HEK293T (cell line): Measurements from ENCODE around the gene OPRM1.

Source experiments
- CTCF ChIA-PET: fragments of 350-600 bp; formaldehyde crosslinking; extraction: SDS; loops from one replicate; lab custom pipeline; 2021; ENCODE audit warnings: antibody characterized with exemption, inconsistent platforms; lab: Yijun Ruan, JAX
- POLR2A ChIA-PET: fragments of 350-600 bp; formaldehyde crosslinking; extraction: SDS; loops from one replicate; lab custom pipeline; 2020; ENCODE audit warnings: antibody characterized with exemption, inconsistent platforms; lab: Yijun Ruan, JAX
- DNase-seq: peaks from one replicate; pipeline ENCODE4 v3.0.0; 2012; ENCODE audit warnings: mixed read lengths; ENCODE audit errors: extremely low spot score
- ARNT ChIP-seq: fragments of 450-650 bp; IDR thresholded peaks from 2 replicates; pipeline ENCODE4 v1.6.1; 2017; ENCODE audit warnings: mild to moderate bottlenecking
- BHLHE40 ChIP-seq: fragments of 450-650 bp; IDR thresholded peaks from 2 replicates; pipeline ENCODE4 v1.6.1; 2016; ENCODE audit warnings: mild to moderate bottlenecking, moderate library complexity, borderline replicate concordance
- CTBP1 ChIP-seq: fragments of 450-650 bp; IDR thresholded peaks from 2 replicates; pipeline ENCODE4 v1.6.1; 2016; ENCODE audit warnings: borderline replicate concordance
- ELF4 ChIP-seq: fragments of 450-650 bp; IDR thresholded peaks from 2 replicates; pipeline ENCODE4 v1.6.1; 2017; ENCODE audit warnings: antibody characterized with exemption
- FOXA1 ChIP-seq: fragments of 450-650 bp; IDR thresholded peaks from 2 replicates; pipeline ENCODE4 v1.6.1; 2016; ENCODE audit warnings: mild to moderate bottlenecking
- FOXK2 ChIP-seq: fragments of 450-650 bp; IDR thresholded peaks from 2 replicates; pipeline ENCODE4 v1.6.1; 2016; ENCODE audit warnings: mild to moderate bottlenecking
- FOXM1 ChIP-seq: fragments of 450-650 bp; IDR thresholded peaks from 2 replicates; pipeline ENCODE4 v1.6.1; 2017; ENCODE audit warnings: mild to moderate bottlenecking, borderline replicate concordance
- HDGF ChIP-seq: fragments of 450-650 bp; IDR thresholded peaks from 2 replicates; pipeline ENCODE4 v1.6.1; 2017; ENCODE audit warnings: antibody characterized with exemption, borderline replicate concordance
- L3MBTL2 ChIP-seq: fragments of 450-650 bp; conservative IDR thresholded peaks from 2 replicates; pipeline ENCODE4 v1.6.1; 2016; ENCODE audit warnings: mild to moderate bottlenecking
- LEF1 ChIP-seq: fragments of 450-650 bp; IDR thresholded peaks from 2 replicates; pipeline ENCODE4 v1.6.1; 2017; ENCODE audit warnings: mild to moderate bottlenecking, borderline replicate concordance
- NFRKB ChIP-seq: fragments of 450-650 bp; IDR thresholded peaks from 2 replicates; pipeline ENCODE4 v1.6.1; 2016; ENCODE audit warnings: mild to moderate bottlenecking, moderate library complexity
- SP1 ChIP-seq: fragments of 450-650 bp; IDR thresholded peaks from 2 replicates; pipeline ENCODE4 v1.6.1; 2017
- SUZ12 ChIP-seq: fragments of 450-650 bp; IDR thresholded peaks from 2 replicates; pipeline ENCODE4 v1.6.1; 2016; ENCODE audit warnings: mild to moderate bottlenecking
- TARDBP ChIP-seq: fragments of 450-650 bp; IDR thresholded peaks from 2 replicates; pipeline ENCODE4 v1.6.1; 2016
- ZNF384 ChIP-seq: fragments of 450-650 bp; IDR thresholded peaks from 2 replicates; pipeline ENCODE4 v1.6.1; 2016
- TF ChIP-seq, protein P1 (sequence below): fragments of 450-650 bp; IDR thresholded peaks from 2 replicates; pipeline ENCODE4 v1.6.1; 2016

OPRM1 gene

DNA sequence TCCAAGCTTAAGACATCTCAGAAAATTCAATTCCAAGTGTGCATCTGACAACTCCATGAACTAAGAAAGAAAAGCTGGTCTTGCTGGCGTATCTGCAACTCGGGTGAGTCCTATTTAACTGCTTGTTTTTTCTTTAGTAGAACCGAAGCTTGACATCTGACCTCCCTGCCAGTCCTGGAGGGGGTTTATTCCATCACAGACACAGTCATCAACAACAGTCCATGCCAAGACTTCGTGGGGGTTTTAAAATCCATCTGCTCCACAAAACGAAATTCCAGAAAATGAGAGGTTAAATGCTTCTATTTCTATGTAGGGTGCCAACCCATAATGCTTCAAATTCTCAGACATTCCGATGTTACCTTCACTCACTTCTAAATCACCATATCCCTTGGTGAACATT lies 183.7 kb downstream of the OPRM1 start:
- ChIA-PET CTCF (interaction anchor here (1.1 kb wide), 1 partner anchor 54 kb away, joined by 3 read pairs; no protein-coding TSS in a partner anchor), POLR2A (no interaction called here)
- no peak for DNase-seq
- no peak for TF ChIP-seq BHLHE40
- TF ChIP-seq, protein P1, sequence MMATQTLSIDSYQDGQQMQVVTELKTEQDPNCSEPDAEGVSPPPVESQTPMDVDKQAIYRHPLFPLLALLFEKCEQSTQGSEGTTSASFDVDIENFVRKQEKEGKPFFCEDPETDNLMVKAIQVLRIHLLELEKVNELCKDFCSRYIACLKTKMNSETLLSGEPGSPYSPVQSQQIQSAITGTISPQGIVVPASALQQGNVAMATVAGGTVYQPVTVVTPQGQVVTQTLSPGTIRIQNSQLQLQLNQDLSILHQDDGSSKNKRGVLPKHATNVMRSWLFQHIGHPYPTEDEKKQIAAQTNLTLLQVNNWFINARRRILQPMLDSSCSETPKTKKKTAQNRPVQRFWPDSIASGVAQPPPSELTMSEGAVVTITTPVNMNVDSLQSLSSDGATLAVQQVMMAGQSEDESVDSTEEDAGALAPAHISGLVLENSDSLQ, result no peak
- TF ChIP-seq SP1, result no peak
- no peak for TF ChIP-seq FOXA1
- no peak for TF ChIP-seq ARNT
- no peak for TF ChIP-seq L3MBTL2
- TF ChIP-seq HDGF, result no peak
- TF ChIP-seq SUZ12, result no peak

DNA sequence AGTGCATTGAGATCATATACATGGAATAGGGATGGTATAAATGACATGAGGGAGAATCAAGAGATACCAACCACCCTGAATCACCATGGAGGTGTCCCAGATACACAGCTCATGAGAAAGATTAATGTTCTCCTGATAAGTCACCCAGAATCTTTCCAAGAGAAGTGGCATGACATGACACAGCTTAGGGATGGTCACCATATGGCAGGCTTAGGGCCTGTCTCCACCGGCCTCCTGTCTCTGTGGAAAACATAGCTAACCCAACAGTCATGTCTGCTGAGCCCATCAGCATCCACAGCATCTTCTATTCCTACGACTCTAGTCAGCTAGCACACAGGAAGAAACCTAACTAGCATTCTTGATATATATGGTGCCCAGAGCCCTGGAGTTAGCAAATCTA lies 184.3 kb downstream of the OPRM1 start:
- POLR2A ChIA-PET, result no interaction called here
- CTCF ChIA-PET, result no interaction called here
- TF ChIP-seq FOXA1, result no peak
- no peak for TF ChIP-seq ZNF384
- TF ChIP-seq HDGF, result no peak
- no peak for TF ChIP-seq NFRKB
- no peak for TF ChIP-seq FOXM1
- no peak for TF ChIP-seq CTBP1
- TF ChIP-seq ELF4, result no peak
- TF ChIP-seq SUZ12, result no peak
- TF ChIP-seq L3MBTL2, result no peak
- TF ChIP-seq ARNT, result no peak
- TF ChIP-seq SP1, result no peak
- no peak for TF ChIP-seq FOXK2
- TF ChIP-seq TARDBP, result no peak
- no peak for TF ChIP-seq BHLHE40
- TF ChIP-seq, protein P1, result no peak
- TF ChIP-seq LEF1, result no peak
- DNase-seq, result no peak

DNA sequence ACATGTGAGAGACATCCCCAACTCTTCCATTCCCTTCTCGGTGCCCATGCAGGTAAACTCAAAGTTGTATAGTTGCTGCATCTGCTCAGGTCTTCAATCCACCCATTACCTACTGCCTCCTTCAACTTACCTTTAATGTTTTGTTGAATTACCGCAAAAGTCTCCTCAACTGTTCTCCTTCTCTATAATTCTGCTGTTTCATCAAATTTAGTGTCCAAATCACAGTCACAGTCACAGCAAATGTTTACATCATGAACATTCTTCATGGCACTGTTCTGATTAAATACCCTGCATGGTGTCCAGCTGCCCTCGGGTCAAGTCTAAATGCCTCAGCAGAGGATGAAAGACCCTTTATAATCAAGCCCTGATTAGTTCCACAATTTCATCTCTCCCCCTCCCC lies 187.4 kb downstream of the OPRM1 start:
- CTCF ChIA-PET, result no interaction called here
- TF ChIP-seq SUZ12 (no peak), HDGF (no peak), SP1 (no peak), TARDBP (no peak)
- POLR2A ChIA-PET, result no interaction called here

DNA sequence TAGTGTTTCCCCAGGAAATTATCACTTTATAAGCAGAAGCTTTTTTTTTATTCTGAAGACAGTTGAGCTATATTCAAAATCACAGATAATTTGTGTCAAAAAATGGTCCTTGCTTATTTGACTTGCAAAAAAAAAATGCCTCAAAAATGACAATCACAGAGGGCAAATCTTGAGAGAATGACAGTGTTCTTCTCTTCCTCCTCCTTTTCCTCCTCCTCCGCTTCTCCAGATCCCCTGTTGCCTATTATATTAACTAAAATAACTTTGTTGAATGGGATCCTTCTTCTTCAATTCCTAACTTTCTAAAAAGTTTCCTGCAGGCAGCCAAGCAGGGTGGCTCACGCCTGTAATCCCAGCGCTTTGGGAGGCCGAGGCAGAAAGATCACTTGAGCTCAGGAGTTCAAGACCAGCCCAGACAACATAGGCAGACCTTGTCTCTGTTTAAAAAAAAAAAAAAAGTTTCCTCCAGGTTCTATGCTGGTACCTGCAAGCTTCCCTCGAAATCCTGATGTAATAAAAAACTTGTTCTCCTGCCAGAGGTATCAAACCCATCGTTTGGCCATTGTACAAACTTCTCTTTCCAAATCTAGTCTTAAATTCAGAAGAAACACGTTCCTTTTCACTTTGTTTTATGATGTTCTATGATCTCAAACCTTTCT lies 189.0 kb downstream of the OPRM1 start:
- ChIA-PET POLR2A (no interaction called here), CTCF (no interaction called here)
- no peak for DNase-seq
- TF ChIP-seq BHLHE40, result no peak
- TF ChIP-seq FOXA1, result no peak
- TF ChIP-seq ARNT, result no peak
- no peak for TF ChIP-seq LEF1
- no peak for TF ChIP-seq CTBP1
- TF ChIP-seq ZNF384, result no peak
- no peak for TF ChIP-seq SUZ12
- no peak for TF ChIP-seq HDGF
- TF ChIP-seq NFRKB, result no peak
- no peak for TF ChIP-seq TARDBP
- TF ChIP-seq FOXK2, result no peak
- TF ChIP-seq SP1, result no peak
- TF ChIP-seq FOXM1, result no peak
- no peak for TF ChIP-seq L3MBTL2
- TF ChIP-seq, protein P1, result no peak
- TF ChIP-seq ELF4, result no peak

More for the DNA sequence above, 187.4 kb downstream of the OPRM1 start:
- DNase-seq, result no peak

DNA sequence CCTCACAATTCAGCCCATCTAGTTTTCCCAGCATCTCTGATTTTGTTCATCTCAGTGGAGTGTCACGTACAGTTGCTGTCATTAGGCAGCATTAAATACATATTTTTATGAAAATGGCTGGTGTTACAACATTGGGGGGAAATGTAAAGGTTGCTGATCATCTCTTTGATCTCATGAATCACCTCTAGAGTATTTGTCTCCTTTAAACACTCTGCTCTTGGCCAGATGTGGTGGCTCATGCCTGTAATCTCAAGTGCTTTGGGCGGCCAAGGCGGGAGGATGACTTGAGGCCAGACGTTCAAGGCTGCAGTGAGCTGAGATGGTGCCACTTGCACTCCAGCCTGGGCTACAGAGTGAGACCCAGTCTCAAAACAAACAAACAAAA lies 189.5 kb downstream of the OPRM1 start:
- TF ChIP-seq NFRKB (no peak), FOXM1 (no peak), SP1 (no peak), CTBP1 (no peak), L3MBTL2 (no peak), FOXA1 (no peak), BHLHE40 (no peak), ELF4 (no peak), ZNF384 (no peak), SUZ12 (no peak), LEF1 (no peak), ARNT (no peak), TARDBP (no peak), FOXK2 (no peak)
- TF ChIP-seq, protein P1, result no peak
- POLR2A ChIA-PET, result no interaction called here
- CTCF ChIA-PET, result no interaction called here
- no peak for DNase-seq

DNA sequence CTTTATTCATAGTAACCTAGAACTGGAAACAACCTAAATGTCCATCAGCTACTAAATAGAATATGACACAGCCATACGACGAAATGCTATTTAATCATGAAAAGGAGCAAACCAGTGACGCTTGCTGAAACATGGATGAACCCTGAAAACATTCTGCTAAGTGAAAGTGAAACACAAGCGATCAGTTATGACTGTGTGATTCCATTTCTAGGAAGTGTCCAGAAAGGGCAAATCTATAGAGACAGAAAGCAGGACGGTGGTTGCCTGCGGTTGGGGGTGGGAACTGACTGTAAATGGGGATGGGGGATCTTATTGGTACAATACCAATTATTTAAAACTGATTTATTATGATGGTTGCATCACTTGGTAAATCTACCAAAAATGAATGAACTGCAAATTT lies 190.7 kb downstream of the OPRM1 start:
- TF ChIP-seq NFRKB, result no peak
- TF ChIP-seq CTBP1, result no peak
- no peak for TF ChIP-seq ZNF384
- TF ChIP-seq, protein P1, result no peak
- TF ChIP-seq ELF4, result no peak
- no peak for TF ChIP-seq SP1
- no peak for TF ChIP-seq FOXA1
- no peak for TF ChIP-seq ARNT
- no peak for TF ChIP-seq LEF1
- no peak for TF ChIP-seq FOXK2
- no peak for TF ChIP-seq BHLHE40
- no peak for TF ChIP-seq FOXM1
- no peak for TF ChIP-seq HDGF
- no peak for TF ChIP-seq L3MBTL2
- no peak for TF ChIP-seq TARDBP
- TF ChIP-seq SUZ12, result no peak
- no peak for DNase-seq
- ChIA-PET POLR2A (no interaction called here), CTCF (no interaction called here)
